GM21526 (cell line): ENCODE measurements around the gene ARHGEF39.

Experiments
- ATAC-seq: cut with Tn5 transposase; IDR thresholded peaks from one replicate; pipeline ENCODE4 v1.9.1; 2021; ENCODE audit warnings: moderate library complexity; ENCODE audit not compliant: unreplicated experiment, low FRiP score

The ARHGEF39 gene

DNA sequence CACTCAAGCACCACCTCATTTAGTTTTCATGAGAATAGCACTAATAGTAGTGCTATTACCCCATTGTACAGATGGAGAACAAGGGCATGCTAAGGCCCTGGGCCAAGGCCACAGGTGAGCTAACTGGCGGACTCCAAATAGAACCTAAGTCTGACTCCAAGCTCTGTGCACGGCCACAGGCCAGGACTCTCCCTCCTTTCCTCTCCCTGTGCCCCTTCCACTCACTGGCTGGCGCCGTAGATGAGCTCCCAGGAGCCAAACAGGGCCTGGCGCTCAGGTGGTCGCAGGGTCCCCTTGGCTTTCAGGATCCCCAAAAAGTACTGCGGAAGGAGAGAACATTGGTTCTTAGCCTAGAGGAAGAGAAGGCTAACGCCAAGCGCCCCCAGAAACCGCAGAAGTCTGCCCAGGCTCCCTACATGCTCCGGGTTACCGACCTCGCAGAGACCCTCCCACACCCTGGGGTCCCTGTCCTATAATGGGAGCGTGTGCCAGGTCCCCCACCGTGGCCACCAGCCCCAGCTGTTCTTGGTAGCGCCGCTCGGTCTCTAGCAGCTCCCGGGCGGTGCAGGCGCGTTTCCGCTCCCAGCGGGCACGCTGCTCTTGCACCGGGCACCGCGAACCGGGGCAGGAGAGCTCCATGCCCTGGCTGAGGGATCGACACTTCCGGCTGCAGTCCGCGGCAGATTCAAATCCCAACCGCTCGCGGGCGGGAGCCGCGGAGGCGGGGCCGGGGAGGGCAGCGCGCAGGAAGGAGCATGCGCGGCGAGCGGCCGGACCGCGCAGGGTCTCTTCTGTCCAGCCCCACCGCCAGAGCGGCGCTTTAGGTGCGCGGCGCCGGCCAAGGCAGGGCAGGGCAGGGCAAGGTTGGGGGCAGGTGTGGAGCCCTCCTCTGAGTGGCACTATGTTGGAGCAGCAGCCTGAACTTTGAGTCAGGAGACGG is at the start of gene ARHGEF39:
TSS of gene ARHGEF39 (minus strand) at position 665 of the 940 bp plus-strand sequence. CDS start at position 639, 26 bp downstream.
- no peak for ATAC-seq

DNA sequence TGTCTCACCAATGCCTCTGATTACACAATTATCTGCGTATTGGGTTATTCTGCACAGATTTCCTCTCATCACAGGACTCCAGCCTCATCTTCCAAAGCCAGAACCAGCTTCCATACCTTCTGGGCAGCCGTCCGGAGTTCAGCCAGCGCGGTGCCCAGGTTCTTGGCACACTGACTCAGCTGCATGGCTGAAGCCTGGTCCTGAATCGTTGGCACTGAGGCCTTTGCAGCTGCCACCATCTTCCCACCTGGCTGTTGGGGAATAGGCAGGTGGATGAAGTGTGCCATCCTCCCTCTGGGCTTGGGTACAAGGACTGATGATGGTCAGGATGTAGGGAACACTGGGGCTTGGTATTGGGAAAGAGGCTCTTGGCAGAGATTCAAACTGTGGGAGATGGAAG is 49.1 kb upstream of the ARHGEF39 start:
- no peak for ATAC-seq

DNA sequence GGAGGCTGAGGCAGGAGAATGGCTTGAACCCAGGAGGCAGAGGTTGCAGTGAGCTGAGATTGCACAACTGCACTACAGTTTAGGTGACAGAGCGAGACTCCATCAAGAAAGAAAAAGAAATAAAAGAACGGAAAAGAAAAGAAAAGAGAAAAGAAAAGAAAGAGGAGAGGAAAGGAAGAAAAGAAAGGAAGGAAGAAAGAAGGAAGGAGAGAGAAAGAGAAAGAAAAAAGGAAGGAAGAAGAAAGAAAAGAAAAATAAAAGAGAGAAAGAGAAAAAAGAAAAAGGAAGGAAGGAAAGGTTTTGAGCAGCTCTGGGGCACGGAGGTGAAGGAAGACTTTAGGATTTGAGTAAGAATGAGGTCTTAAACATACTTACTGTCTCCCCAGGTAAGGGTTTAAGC is 48.6 kb upstream of the ARHGEF39 start:
- no peak for ATAC-seq

GRCh38 chr9:35712762-35713400 is 47.9 kb upstream of the ARHGEF39 start:
- ATAC-seq = no peak

GRCh38 chr9:35711501-35712428 is 46.8 kb upstream of the ARHGEF39 start:
- no peak for ATAC-seq

GRCh38 chr9:35710818-35711500 is 46.0 kb upstream of the ARHGEF39 start:
- ATAC-seq = no peak

DNA sequence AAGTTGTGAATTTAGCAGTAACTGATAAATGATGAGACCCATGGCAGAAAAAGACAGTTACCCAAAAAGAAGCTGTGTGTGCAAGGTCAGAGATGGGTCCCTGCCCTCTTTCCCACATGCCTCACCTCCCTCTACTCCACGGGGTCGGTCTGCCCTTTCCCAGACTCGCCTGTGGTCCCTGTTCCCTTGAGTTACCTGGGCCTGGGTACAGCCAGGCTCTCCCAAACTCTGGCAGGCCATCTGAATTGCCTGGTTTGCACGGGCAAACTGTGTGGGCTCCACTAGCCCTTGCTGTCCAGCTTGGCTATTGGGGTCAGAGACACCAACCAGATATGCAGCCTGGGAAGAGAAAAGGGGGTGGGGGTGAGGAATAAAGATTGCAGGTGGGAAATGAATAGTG is 43.2 kb upstream of the ARHGEF39 start:
- ATAC-seq = no peak

DNA sequence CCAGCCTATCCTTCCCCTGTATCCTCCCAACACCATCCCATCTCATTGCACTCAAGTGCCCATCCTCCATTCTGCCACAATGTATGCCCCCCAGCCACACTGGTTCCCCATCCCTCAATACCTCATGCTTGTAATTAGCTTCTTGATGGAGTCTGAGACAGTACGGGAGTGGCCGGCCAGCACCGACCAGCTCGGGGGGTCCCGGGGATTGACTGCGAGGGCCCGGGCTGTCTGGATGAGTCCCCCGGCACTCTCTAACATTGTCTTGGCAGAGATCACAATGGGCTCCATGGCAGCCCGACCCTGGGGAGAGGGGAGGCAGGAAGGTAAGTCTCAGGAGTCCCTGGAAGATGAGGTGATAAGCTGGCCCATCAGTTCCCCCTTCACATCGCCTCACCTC is 42.0 kb upstream of the ARHGEF39 start:
- no peak for ATAC-seq

- no peak for ATAC-seq
Observed at GRCh38 chr9:35705836-35706430, 40.9 kb upstream of the ARHGEF39 start.

DNA sequence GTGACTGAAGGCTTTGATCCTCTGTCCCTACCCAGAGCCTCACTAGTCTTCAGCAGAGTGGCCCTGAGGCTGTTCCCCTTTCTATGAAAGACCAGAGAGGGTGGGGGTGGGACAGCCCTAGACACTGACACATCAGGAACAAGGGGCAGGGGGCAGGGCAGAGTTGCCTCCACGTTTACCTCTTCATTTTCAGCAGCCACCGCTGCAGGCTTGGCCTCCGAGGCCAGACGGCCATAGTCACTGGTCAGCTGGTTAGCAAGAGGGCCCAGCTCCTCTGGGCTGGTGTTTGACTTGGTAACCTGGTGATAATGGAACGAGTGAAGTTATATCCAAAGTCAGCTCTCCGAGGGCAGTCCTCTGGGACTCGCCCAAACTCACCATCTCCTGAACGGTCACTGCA is 40.4 kb upstream of the ARHGEF39 start:
- no peak for ATAC-seq

GRCh38 chr9:35703906-35704672 is 39.1 kb upstream of the ARHGEF39 start:
- ATAC-seq = no peak

DNA sequence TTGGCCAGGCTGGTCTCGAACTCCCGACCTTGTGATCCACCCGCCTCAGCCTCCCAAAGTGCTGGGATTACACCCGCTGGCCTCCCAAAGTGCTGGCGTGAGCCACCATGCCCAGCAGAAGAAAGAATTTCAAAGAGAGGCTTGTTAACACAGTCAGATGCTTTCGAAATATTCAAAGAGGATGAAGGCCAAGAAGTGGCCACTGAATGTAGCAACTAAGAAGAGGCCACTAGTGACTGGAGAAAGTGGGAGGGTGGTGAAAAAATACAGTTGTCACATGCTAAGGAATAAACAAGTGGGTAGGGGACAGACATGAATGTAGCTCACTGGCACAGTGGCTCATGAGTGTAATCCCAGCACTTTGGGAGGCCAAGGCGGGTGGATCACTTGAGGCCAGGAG is 37.7 kb upstream of the ARHGEF39 start:
- ATAC-seq = no peak

DNA sequence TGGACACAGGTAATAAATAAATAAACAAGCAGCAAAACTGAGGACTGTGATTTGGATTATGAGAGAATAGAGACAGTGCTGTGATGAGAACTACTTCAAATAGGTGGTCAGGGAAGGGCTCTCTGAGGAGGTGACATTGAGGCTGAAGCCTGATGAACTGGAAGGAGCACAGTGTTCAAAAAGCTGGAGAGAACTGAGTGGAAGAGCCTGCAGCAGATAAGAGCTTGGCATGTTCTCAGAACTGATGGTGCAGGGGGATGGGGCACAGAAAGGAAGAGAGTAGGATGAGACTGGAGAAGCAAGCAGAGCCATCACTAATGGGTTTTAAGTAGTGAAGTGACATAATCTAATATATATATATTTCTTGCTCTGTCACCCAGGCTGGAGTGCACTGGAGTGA is 35.9 kb upstream of the ARHGEF39 start:
- no peak for ATAC-seq

DNA sequence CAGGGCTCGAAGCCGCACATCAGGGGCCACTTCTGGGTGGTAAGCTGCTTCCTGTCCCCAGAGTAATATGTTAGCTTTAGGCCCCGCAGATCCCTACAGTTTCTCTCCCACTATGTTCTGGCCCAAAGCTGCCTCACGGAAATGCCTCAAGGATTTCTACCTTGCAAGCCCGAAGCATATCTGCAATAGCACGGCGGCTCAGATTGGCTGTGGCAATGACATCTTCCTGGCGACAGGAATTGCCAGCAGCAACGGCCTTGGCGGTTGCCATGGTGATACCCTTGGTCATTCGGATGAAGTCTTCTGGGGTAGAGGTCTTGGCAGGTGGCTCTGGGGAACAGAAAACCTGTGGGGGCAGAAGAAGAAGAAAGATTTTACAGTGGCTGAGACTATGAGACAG is 35.0 kb upstream of the ARHGEF39 start:
- ATAC-seq = no peak

DNA sequence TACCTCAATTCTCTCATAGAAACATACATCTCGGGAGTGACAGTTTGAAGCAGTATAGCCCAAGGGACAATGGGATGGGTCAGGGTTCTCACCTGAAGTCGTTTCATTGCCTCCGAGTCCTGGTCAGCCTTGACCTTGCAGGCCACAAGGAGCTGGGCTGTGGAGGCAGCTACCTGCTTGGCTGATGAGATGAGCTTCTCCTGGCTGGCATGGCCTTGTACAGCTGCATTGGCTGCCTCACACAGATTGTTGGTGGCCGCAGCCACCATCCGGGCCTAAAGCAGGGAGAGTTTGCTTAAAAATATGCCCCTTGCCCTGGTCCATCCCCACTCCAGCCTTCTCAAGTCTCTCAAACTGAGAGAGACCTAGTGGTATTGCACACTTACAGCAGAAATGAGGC is 33.2 kb upstream of the ARHGEF39 start:
- no peak for ATAC-seq

DNA sequence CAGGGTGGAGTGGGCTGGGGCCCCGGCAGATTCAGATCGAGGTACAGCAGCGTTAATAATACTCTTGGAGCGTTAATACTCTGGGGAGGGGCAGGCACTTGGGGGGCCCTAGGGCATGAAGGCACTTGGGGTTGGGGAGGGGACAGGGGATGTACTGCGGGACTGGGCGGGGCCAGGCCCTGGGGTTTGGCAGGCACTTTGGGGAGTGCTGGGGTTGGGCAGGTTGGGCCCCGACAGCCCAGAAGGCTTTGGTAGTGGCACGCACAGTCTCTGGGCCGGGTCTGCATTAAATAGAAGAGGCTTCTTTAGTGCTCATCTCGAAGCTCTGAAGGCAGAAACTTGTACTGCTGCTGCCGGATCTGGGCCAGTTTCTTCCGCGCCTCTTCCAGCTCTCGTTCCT is 32.5 kb upstream of the ARHGEF39 start:
- no peak for ATAC-seq

DNA sequence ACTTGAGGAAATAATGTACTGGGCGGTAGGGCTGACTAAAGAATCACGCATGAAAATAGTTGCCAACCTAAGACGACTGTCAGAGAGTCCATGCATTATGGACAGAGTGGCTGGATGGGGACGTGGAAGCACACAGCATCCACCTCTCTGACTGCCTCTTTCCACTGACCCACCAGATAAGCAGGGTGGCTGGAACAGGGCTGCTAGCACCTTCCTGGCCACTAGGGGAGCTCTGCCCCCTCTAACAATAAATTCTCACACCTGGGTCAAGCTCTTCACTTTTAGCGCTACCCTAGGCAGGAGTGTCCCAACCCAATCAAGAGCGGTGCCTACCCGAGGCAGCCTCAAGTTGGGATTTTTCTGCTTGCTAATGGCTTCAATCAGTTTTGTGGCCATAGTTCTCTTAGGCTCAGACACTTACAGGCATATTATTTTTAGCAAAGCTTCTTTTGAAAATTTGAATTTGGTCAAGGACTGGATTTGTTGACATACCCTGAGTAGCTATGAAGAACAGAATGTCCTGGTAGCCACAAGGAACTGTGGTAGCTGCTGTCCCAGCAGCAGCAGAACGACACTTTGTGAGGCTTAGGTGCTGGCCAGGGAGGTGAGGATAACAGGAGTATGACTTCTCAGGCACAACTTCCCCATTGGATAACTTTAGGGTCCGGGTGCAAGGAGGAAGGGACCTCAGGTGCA is 31.7 kb upstream of the ARHGEF39 start:
- ATAC-seq = peak; percentile 73

DNA sequence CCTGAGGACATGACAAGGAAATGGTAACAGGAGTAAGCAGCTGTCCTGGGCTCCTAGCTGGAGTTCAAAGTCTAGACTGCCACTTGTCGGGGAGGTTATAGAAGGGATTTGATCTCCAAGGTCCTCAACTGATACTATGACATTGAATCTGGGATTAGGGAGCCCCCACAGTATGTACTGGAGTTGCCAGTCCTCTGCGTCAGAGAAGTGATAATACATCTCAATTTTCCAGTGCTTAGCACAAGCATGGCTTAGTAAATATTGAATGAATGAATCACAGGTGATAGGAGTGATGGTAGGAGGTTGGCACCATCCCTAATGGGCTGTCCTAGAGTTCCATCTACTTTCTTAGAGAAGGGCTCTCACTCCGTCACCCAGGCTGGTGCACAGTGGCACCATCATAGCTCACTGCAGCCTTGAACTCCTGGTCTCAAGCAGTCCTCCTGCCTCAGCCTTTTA is 31.0 kb upstream of the ARHGEF39 start:
- ATAC-seq = no peak
